Stimulated activated CD4-positive, alpha-beta T cell treated with anti-CD3 and anti-CD28 coated beads, Interleukin-12 subunit alpha, Interleukin-12 subunit beta, amount 100 ng/mL, for 24 hours (primary cell): ENCODE measurements around the gene PRKAR1B.

Source experiments
- DNase-seq, 2 experiments: peaks; one replicate each; pipeline ENCODE4 v3.0.0-alpha.2; 2020; ENCODE audit warnings: low read depth in 2 of 2

Gene PRKAR1B

GRCh38 chr7:727104-727805, at the start of gene PRKAR1B:
Gene PRKAR1B, minus strand, starts transcription at chr7:727281. Its CDS starts 15,776 bp downstream, at chr7:711505.
- peak in 1 of 2 experiments; percentile 45 for DNase-seq

DNA sequence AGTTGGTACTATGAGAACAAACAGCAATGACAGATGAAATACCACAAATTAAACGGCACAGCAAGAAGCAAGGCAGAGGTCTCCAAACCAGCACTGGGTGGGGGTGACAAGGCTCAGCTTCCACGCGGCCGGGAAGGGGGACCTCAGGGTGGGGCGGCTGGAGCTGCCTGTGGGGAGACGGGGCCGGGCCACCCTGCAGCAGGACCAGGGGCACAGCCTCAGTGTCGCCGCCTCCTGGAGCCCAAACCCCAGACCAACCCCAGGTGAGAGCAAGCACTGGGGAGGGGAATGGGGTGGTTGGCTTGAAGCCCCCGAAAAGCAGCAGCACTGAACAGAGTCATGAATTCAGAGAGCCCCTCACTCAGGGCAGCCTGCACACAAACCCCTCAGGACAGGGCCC, 49.3 kb upstream of the PRKAR1B start:
- no peak for DNase-seq

DNA sequence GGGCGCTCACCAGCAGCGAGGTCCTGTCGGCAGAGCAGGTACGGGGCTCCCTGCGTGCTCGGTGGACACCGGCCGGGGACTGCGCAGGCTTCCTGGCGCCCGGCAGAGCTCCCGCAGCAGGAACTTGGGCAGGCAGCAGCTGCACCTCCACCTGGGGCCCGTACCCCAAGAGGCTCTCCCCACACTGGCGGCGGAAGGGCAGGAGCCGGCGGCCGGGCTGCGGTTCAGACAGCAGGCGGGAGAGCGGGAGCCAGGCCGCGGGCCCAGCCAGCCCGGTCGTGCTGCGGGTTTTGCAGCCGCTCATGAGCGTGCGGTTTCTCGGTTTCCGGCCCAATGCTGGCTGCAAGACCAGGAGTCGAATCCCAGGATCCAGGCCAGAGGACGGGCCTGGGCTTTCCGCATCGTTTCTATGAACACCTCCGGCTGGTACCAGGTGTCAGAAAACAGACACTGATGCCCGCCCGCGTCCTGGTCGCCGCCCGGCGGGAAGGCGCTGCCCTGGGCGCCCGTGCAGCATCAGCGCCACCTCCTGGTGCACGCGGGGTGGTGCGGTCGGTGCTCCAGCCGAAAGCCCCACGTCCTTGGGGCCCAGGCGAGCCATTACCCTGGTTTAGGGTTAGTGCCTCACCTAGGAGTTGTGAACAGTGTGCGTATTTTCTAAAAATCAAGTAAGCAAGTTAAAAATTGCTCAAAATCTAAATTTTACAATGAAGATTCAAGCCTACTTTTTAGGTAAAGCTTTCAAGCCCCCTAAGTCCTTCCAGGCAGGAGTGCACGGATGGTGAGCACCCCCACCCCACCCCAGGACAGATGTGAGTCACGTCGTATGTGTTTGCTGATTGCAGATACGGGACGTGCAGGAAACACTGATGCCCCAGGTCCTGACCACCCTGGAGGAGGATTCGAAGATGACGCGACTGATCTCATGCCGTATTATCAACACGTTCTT, 47.4 kb upstream of the PRKAR1B start:
- peak; percentile 47 to 51 for DNase-seq

DNA sequence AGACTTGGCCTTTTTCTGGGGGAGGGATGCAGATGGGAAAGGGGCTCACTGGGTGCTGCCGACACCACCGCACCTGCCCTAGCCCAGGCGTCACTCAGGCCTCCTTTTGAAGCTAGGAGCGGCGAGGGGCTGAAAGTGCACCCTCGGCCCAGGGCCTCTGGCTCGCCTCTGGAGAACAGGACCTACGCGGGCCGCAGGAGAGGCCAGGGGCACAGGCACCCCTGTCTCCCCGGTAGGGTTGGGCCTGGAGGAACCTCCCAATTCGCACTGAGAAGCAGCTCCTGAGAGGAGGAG, 46.5 kb upstream of the PRKAR1B start:
- no peak for DNase-seq

- no peak for DNase-seq
Measured at GRCh38 chr7:772861-773621, 46.0 kb upstream of the PRKAR1B start.

DNA sequence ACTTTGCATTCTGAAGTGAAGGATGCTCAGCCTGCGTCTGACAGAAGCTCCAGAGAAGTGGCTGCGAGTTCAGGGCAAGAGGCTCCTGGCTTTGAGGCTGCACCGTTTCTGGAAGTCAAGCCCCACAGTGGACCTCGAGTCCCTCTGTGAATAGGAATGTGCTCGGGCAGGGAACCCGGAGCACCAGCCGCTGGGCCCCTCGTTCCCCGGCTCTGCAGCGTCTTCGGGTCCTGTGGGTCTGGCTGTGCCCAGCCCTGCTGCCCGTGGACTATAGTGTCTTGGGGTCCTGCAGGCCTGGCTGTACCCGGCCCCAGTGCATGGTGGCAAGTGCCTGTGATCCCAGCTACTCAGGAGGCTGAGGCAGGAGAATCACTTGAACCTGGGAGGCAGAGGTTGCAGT, 45.3 kb upstream of the PRKAR1B start:
- no peak for DNase-seq

GRCh38 chr7:772005-772294, 44.9 kb upstream of the PRKAR1B start:
- DNase-seq = no peak

- DNase-seq = no peak
Measured at GRCh38 chr7:771234-772004, 44.3 kb upstream of the PRKAR1B start.

- DNase-seq = no peak
Measured at GRCh38 chr7:770741-771166, 43.7 kb upstream of the PRKAR1B start.

DNA sequence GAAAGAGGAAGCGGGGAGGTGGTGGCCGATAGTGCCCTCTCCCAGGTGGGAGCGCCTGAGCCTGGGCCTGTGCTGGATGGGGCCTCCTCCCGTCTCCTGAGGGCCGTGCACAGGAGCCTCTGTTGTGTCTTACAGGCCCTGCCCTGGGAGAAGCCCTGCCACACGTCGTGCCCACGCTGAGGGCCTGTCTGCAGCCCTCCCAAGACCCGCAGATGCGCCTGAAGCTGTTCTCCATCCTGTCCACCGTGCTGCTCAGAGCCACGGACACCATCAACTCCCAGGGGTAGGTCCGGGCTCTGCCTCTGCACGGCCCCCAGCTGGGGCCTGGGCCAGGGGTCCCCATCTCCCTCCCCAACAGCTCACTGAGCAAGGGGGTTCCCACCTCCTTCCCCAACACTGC, 43.3 kb upstream of the PRKAR1B start:
- no peak for DNase-seq

DNA sequence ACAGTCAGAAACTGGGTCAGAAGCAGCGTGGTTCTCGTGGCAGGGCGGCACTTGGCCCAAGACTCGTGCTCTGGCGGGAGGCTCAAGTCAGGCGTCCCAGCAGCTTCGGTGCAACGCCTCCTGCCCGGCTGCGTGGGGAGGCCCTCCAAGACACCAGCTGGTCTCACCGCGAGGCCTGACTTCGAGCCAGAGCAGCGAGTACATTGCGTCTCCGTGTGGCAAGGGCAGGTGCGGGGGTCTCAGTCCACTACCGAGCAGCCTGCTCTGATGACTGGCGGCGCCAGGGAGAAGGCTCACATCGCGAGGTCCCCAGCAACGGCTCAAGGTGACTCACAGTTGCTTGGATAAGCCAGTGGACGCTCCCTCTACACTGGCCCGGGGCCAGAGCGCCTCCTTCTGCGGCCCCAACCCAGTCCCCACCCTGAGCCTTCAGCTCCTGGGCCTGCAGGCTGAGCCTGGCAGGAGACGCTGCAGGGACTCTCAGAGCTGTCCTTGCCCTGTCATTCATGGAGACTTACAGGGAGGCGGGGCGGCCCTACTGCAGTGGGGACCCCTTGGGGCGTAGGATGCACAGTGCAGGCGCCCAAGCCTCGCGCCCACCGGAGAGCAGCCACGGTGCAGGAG, 41.9 kb upstream of the PRKAR1B start:
- DNase-seq = no peak

- DNase-seq = no peak
Measured at GRCh38 chr7:767941-768731, 41.1 kb upstream of the PRKAR1B start.

DNA sequence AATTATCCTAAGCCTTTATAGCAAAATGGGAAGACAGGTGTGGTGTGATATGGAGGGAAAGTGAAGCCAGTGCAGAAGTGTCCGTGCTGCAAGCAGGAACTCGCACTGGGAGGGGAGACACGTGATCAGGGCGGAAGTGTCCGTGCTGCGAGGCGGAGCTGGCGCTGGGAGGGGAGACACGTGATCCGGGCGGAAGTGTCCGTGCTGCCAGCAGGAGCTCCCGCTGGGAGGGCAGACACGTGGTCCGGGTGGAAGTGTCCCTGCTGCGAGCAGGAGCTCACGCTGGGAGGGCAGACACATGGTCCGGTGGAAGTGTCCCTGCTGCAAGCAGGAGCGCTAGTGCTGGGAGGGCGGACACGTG, 40.5 kb upstream of the PRKAR1B start:
- DNase-seq = no peak

DNA sequence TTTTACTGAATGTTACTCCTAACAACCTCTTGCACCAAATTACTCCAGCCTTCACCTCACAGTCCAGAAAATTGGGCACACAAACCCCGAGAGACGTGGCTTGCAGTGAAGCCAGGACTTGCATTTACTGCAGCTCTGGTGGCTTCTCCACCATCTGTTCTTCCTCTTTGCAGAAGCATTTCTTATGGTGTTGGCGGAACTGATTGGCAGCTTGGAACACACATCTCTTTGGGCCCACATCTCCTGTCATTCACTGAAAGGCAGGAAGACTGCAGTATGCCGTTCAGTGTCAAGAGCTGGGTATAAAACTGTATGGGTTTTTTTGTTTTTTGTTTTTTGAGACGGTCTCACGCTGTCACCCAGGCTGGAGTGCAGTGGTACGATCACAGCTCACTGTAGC, 38.3 kb upstream of the PRKAR1B start:
- no peak for DNase-seq

DNA sequence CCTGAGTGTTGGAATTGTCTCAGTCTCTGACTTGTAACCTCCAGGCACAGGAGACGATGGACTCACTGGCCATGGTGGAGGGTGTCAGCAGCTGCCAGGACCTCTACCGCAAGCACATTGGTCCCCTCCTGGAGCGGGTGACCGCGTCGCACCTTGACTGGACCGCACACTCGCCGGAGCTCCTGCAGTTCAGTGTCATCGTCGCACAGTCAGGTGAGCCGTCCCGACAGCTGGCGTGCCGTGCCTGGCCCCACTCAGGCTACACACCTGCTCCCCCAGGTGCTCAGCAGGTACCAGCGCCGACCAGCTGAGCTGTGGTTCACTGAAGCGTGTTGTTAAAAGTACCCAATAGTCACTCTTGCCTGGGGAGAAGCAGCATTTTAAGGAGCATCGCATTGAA, 36.7 kb upstream of the PRKAR1B start:
- no peak for DNase-seq

DNA sequence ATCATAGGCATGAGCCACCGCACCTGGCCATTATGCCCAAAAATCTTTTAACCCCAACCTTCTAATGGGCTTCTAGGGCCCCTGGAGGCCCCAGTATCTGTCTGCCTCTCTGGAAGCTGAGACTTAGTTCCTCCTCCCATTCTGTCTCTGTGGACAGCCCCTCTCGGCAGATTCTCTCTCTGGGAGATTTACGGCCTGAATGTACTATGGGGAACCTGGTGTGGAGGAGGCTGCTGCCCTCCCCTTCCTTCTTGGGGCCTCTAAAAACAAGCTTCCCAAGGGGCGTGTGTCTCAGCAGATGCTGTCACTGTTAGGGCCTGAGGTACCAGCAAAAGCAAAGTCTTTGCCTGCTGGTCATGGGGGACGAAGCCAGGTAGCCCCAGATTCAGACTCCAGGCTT, 35.8 kb upstream of the PRKAR1B start:
- DNase-seq = no peak

GRCh38 chr7:761631-762030, 34.5 kb upstream of the PRKAR1B start:
- no peak for DNase-seq

GRCh38 chr7:761101-761500, 34.0 kb upstream of the PRKAR1B start:
- no peak for DNase-seq

- no peak for DNase-seq
Measured at GRCh38 chr7:760006-760405, 32.9 kb upstream of the PRKAR1B start.

GRCh38 chr7:759569-759968, 32.5 kb upstream of the PRKAR1B start:
- no peak for DNase-seq

DNA sequence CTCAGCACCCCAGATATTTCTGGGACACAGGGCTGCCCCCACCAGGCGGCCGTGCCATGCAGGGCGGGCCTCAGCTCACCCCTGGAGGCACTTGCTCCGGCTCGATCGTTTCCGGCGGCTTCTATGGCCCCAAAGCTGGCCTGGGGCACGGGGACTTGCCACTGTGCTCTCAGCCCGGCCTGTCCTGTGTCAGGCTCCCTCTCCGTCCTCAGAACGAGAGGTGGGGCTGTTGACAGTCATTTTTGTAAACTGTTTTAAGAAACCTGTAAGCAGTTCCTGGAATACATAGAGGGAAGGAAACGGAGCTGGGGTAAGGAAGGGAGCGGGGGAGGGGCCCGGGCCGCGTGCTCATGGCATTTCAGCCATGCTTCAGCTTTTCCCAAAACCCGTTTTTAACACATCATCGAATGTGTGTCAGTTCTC, 30.7 kb upstream of the PRKAR1B start:
- no peak for DNase-seq
